Measurements from ENCODE around the gene PAQR5.

Gene PAQR5

GRCh38 chr15:69275074-69275670 lies 23.5 kb upstream of the PAQR5 start:
- TF ChIP-seq, protein P1, sequence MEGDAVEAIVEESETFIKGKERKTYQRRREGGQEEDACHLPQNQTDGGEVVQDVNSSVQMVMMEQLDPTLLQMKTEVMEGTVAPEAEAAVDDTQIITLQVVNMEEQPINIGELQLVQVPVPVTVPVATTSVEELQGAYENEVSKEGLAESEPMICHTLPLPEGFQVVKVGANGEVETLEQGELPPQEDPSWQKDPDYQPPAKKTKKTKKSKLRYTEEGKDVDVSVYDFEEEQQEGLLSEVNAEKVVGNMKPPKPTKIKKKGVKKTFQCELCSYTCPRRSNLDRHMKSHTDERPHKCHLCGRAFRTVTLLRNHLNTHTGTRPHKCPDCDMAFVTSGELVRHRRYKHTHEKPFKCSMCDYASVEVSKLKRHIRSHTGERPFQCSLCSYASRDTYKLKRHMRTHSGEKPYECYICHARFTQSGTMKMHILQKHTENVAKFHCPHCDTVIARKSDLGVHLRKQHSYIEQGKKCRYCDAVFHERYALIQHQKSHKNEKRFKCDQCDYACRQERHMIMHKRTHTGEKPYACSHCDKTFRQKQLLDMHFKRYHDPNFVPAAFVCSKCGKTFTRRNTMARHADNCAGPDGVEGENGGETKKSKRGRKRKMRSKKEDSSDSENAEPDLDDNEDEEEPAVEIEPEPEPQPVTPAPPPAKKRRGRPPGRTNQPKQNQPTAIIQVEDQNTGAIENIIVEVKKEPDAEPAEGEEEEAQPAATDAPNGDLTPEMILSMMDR (IDR thresholded peaks at IDR 0.05; ENCODE audit: control insufficient read depth, insufficient read depth, low read depth, low read length, missing control alignments): no peak
- no peak overlapping the region for H3K4me3 ChIP-seq (ENCODE audit: control insufficient read depth, low read depth, low read length)
- DNase-seq (ENCODE audit: low read depth): no peak

- no peak for DNase-seq (ENCODE audit: low read depth)
- TF ChIP-seq, protein P1 (IDR thresholded peaks at IDR 0.05; ENCODE audit: control insufficient read depth, insufficient read depth, low read depth, low read length, missing control alignments): no peak
- no peak overlapping the region for H3K4me3 ChIP-seq (ENCODE audit: control insufficient read depth, low read depth, low read length)
These were observed 22.7 kb upstream of the PAQR5 start for GRCh38 chr15:69275933-69276560.

GRCh38 chr15:69277316-69277715 lies 21.4 kb upstream of the PAQR5 start:
- TF ChIP-seq, protein P1 (IDR thresholded peaks at IDR 0.05; ENCODE audit: control insufficient read depth, insufficient read depth, low read depth, low read length, missing control alignments): no peak
- no peak overlapping the region for H3K4me3 ChIP-seq (ENCODE audit: control insufficient read depth, low read depth, low read length)
- DNase-seq (ENCODE audit: low read depth): no peak

DNA sequence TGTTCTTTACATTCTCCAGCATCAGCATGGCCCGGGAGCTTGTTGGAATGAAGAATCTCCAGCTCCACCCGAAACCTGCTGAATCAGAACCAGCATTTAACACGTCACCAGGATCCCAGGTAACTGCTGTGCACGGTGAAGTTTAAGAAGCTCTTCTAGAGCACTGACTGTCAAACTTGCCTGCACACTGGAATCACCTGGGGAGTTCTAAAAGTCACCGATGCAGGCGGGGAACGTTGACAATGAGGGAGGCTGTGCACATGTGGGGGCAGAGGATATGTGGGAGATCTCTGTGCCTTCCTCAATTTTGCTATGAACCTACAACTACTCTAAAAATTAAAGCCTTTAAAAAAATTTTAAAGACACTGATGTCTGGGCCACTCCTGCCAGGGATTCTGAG lies 19.1 kb upstream of the PAQR5 start:
- DNase-seq (ENCODE audit: low read depth): no peak
- H3K4me3 ChIP-seq (ENCODE audit: control insufficient read depth, low read depth, low read length): no peak overlapping the region
- TF ChIP-seq, protein P1 (IDR thresholded peaks at IDR 0.05; ENCODE audit: control insufficient read depth, insufficient read depth, low read depth, low read length, missing control alignments): no peak

GRCh38 chr15:69280783-69281182 lies 17.9 kb upstream of the PAQR5 start:
- TF ChIP-seq, protein P1 (IDR thresholded peaks at IDR 0.05; ENCODE audit: control insufficient read depth, insufficient read depth, low read depth, low read length, missing control alignments): no peak
- no peak overlapping the region for H3K4me3 ChIP-seq (ENCODE audit: control insufficient read depth, low read depth, low read length)
- no peak for DNase-seq (ENCODE audit: low read depth)

DNA sequence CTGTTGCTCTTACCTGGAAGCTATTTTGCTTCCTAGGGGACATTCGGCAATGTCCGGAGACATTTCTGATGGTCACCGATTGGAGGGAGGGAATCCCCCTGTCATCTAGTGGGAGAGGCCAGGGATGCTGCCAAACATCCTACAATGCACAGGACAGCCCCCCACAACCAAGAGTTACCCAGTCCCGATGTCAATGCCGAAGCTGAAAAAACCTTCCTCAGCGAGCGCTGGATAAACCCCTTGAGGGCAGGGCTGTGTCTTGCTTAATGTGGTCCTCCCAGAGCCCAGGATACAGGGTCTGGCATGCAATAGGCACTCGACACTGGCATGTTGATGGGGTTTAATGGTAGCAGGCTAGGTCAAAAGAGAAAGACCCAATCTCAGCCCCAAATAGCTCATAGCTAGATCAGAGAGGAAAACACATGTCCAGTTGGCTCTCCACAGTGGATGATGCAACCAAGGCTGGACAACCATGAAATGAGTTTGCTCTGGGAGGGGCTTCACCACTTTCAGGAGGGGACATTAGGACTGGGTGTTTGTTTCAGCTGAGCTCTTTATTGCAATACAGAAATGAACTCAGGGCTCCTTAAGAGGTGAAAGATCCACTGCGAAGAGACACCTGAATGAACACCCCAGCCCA lies 16.5 kb upstream of the PAQR5 start:
- TF ChIP-seq, protein P1 (IDR thresholded peaks at IDR 0.05; ENCODE audit: control insufficient read depth, insufficient read depth, low read depth, low read length, missing control alignments): no peak

More for the DNA sequence above, 16.5 kb upstream of the PAQR5 start:
- DNase-seq (ENCODE audit: low read depth): no peak
- H3K4me3 ChIP-seq (ENCODE audit: control insufficient read depth, low read depth, low read length): no peak overlapping the region
